ENCODE data around the gene ARRDC3.

ARRDC3 gene

GRCh38 chr5:91383027-91383955 is at the start of gene ARRDC3:
Gene ARRDC3 (minus strand): TSS chr5:91383317. CDS start chr5:91383092, 225 bp downstream.
- peak; percentile 98 for DNase-seq
- peaks cover 10% of the 10 kb centered on the region for H3K36me3 Mint-ChIP-seq (ENCODE audit: low read depth)
- no peaks in the 10 kb centered on the region for H3K9me3 Mint-ChIP-seq
- peaks cover 25% of the 10 kb centered on the region for H3K4me1 Mint-ChIP-seq
- H3K4me3 Mint-ChIP-seq: peak within 1 kb of the TSS; percentile 96
- no peaks in the 10 kb centered on the region for H3K27me3 Mint-ChIP-seq (ENCODE audit: low read depth, poor library complexity)
- TF ChIP-seq CTCF (IDR thresholded peaks at IDR 0.05): no peak
- H3K27ac Mint-ChIP-seq: peak within 1 kb of the TSS; percentile 99

- TF ChIP-seq CTCF (IDR thresholded peaks at IDR 0.05): no peak
- H3K9me3 Mint-ChIP-seq: peaks cover 4% of the 10 kb centered on the region
- H3K4me3 Mint-ChIP-seq: no peak overlapping the region
- H3K36me3 Mint-ChIP-seq (ENCODE audit: low read depth): no peaks in the 10 kb centered on the region
- H3K27me3 Mint-ChIP-seq (ENCODE audit: low read depth, poor library complexity): peaks cover 3% of the 10 kb centered on the region
- H3K27ac Mint-ChIP-seq: no peak overlapping the region
- peaks cover 12% of the 10 kb centered on the region for H3K4me1 Mint-ChIP-seq
- DNase-seq: no peak
Observed at GRCh38 chr5:91430949-91431348, 47.8 kb upstream of the ARRDC3 start.

- no peaks in the 10 kb centered on the region for H3K27me3 Mint-ChIP-seq (ENCODE audit: low read depth, poor library complexity)
- DNase-seq: no peak
- H3K36me3 Mint-ChIP-seq (ENCODE audit: low read depth): no peaks in the 10 kb centered on the region
- no peaks in the 10 kb centered on the region for H3K4me1 Mint-ChIP-seq
- no peak overlapping the region for H3K27ac Mint-ChIP-seq
- TF ChIP-seq CTCF (IDR thresholded peaks at IDR 0.05): no peak
- H3K4me3 Mint-ChIP-seq: no peak overlapping the region
- H3K9me3 Mint-ChIP-seq: peaks cover 1% of the 10 kb centered on the region
Observed at GRCh38 chr5:91424638-91425436, 41.7 kb upstream of the ARRDC3 start.

- no peaks in the 10 kb centered on the region for H3K9me3 Mint-ChIP-seq
- no peak for DNase-seq
- no peak for TF ChIP-seq CTCF (IDR thresholded peaks at IDR 0.05)
- H3K27me3 Mint-ChIP-seq (ENCODE audit: low read depth, poor library complexity): no peaks in the 10 kb centered on the region
- no peak overlapping the region for H3K4me3 Mint-ChIP-seq
- H3K36me3 Mint-ChIP-seq (ENCODE audit: low read depth): no peaks in the 10 kb centered on the region
- H3K4me1 Mint-ChIP-seq: no peaks in the 10 kb centered on the region
- H3K27ac Mint-ChIP-seq: no peak overlapping the region
Observed at GRCh38 chr5:91423871-91424270, 40.8 kb upstream of the ARRDC3 start.

GRCh38 chr5:91420879-91421278 is 37.8 kb upstream of the ARRDC3 start:
- H3K4me1 Mint-ChIP-seq: peaks cover 13% of the 10 kb centered on the region
- H3K27ac Mint-ChIP-seq: peak overlapping the region; percentile 20
- no peaks in the 10 kb centered on the region for H3K36me3 Mint-ChIP-seq (ENCODE audit: low read depth)
- no peaks in the 10 kb centered on the region for H3K9me3 Mint-ChIP-seq
- no peaks in the 10 kb centered on the region for H3K27me3 Mint-ChIP-seq (ENCODE audit: low read depth, poor library complexity)
- no peak overlapping the region for H3K4me3 Mint-ChIP-seq
- TF ChIP-seq CTCF (IDR thresholded peaks at IDR 0.05): no peak
- no peak for DNase-seq

Data from nephron progenitor cell (in vitro differentiated cells).